ENCODE measurements around the gene HS6ST1. TPM values are rescaled to one million over a fixed set of nuclear protein-coding genes. Genes with fewer than 3 reads are reported as not detected.
"Not testable (repeated sequence)": the region's sequence is repeated elsewhere in the genome, so short reads cannot be mapped to it uniquely, and the experiment has no call there.

The HS6ST1 gene
- total RNA-seq, 1 donor, result 15.1 TPM

GRCh38 chr2:128320192-128320905, 1.7 kb upstream of the HS6ST1 start:
- H3K9me3 ChIP-seq (ENCODE audit: low read depth, low read length), result no peaks in the 10 kb centered on the region
- H3K4me1 ChIP-seq (ENCODE audit: insufficient read depth, low read length), result peaks cover 37% of the 10 kb centered on the region
- H3K4me3 ChIP-seq (ENCODE audit: low read length), result no peak overlapping the region

GRCh38 chr2:128319631-128320191, 1.0 kb upstream of the HS6ST1 start:
- Histone ChIP-seq H3K4me3 (ENCODE audit: low read length) (no peak overlapping the region), H3K4me1 (ENCODE audit: insufficient read depth, low read length) (peaks cover 37% of the 10 kb centered on the region), H3K9me3 (ENCODE audit: low read depth, low read length) (no peaks in the 10 kb centered on the region), H3K27me3 (ENCODE audit: insufficient read depth, low read length) (no peaks in the 10 kb centered on the region)

More at GRCh38 chr2:128320192-128320905, 1.7 kb upstream of the HS6ST1 start:
- H3K27me3 ChIP-seq (ENCODE audit: insufficient read depth, low read length), result no peaks in the 10 kb centered on the region

GRCh38 chr2:128318245-128318644, 423 bp downstream of the HS6ST1 start:
- H3K9me3 ChIP-seq (ENCODE audit: low read depth, low read length); H3K27me3 ChIP-seq (ENCODE audit: insufficient read depth, low read length): not testable (repeated sequence)
- Histone ChIP-seq H3K4me1 (ENCODE audit: insufficient read depth, low read length) (peaks cover 40% of the 10 kb centered on the region), H3K4me3 (ENCODE audit: low read length) (peak overlapping the region; percentile 48)

- not testable (repeated sequence) for H3K27me3 ChIP-seq (ENCODE audit: insufficient read depth, low read length); H3K9me3 ChIP-seq (ENCODE audit: low read depth, low read length)
- H3K4me1 ChIP-seq (ENCODE audit: insufficient read depth, low read length), result peaks cover 40% of the 10 kb centered on the region
- H3K4me3 ChIP-seq (ENCODE audit: low read length), result peak overlapping the region; percentile 48
Measured at GRCh38 chr2:128317899-128318225, 806 bp downstream of the HS6ST1 start.

- Histone ChIP-seq H3K4me1 (ENCODE audit: insufficient read depth, low read length) (peaks cover 40% of the 10 kb centered on the region), H3K27me3 (ENCODE audit: insufficient read depth, low read length) (no peaks in the 10 kb centered on the region), H3K9me3 (ENCODE audit: low read depth, low read length) (no peaks in the 10 kb centered on the region), H3K4me3 (ENCODE audit: low read length) (peak overlapping the region; percentile 48)
Measured at GRCh38 chr2:128317181-128317898, 1.3 kb downstream of the HS6ST1 start.

GRCh38 chr2:128316777-128317180, 1.9 kb downstream of the HS6ST1 start:
- no peaks in the 10 kb centered on the region for H3K27me3 ChIP-seq (ENCODE audit: insufficient read depth, low read length)
- H3K9me3 ChIP-seq (ENCODE audit: low read depth, low read length), result no peaks in the 10 kb centered on the region
- H3K4me1 ChIP-seq (ENCODE audit: insufficient read depth, low read length), result peaks cover 40% of the 10 kb centered on the region
- H3K4me3 ChIP-seq (ENCODE audit: low read length), result peak overlapping the region; percentile 48

GRCh38 chr2:128315829-128316776, 2.6 kb downstream of the HS6ST1 start:
- Histone ChIP-seq H3K9me3 (ENCODE audit: low read depth, low read length) (no peaks in the 10 kb centered on the region), H3K27me3 (ENCODE audit: insufficient read depth, low read length) (no peaks in the 10 kb centered on the region), H3K4me3 (ENCODE audit: low read length) (no peak overlapping the region), H3K4me1 (ENCODE audit: insufficient read depth, low read length) (peaks cover 34% of the 10 kb centered on the region)

- Histone ChIP-seq H3K9me3 (ENCODE audit: low read depth, low read length) (no peaks in the 10 kb centered on the region), H3K27me3 (ENCODE audit: insufficient read depth, low read length) (no peaks in the 10 kb centered on the region), H3K4me3 (ENCODE audit: low read length) (no peak overlapping the region), H3K4me1 (ENCODE audit: insufficient read depth, low read length) (peaks cover 33% of the 10 kb centered on the region)
Measured at GRCh38 chr2:128315122-128315828, 3.4 kb downstream of the HS6ST1 start.

- H3K9me3 ChIP-seq (ENCODE audit: low read depth, low read length), result no peaks in the 10 kb centered on the region
- no peaks in the 10 kb centered on the region for H3K27me3 ChIP-seq (ENCODE audit: insufficient read depth, low read length)
- H3K4me1 ChIP-seq (ENCODE audit: insufficient read depth, low read length), result peaks cover 33% of the 10 kb centered on the region
- no peak overlapping the region for H3K4me3 ChIP-seq (ENCODE audit: low read length)
Measured at GRCh38 chr2:128314348-128315121, 4.1 kb downstream of the HS6ST1 start.

GRCh38 chr2:128313931-128314347, 4.7 kb downstream of the HS6ST1 start:
- H3K4me1 ChIP-seq (ENCODE audit: insufficient read depth, low read length), result peaks cover 27% of the 10 kb centered on the region
- no peaks in the 10 kb centered on the region for H3K9me3 ChIP-seq (ENCODE audit: low read depth, low read length)
- no peak overlapping the region for H3K4me3 ChIP-seq (ENCODE audit: low read length)
- H3K27me3 ChIP-seq (ENCODE audit: insufficient read depth, low read length), result no peaks in the 10 kb centered on the region

GRCh38 chr2:128313091-128313836, 5.4 kb downstream of the HS6ST1 start:
- Histone ChIP-seq H3K4me3 (ENCODE audit: low read length) (no peak overlapping the region), H3K27me3 (ENCODE audit: insufficient read depth, low read length) (no peaks in the 10 kb centered on the region), H3K9me3 (ENCODE audit: low read depth, low read length) (no peaks in the 10 kb centered on the region), H3K4me1 (ENCODE audit: insufficient read depth, low read length) (peaks cover 29% of the 10 kb centered on the region)

- Histone ChIP-seq H3K4me1 (ENCODE audit: insufficient read depth, low read length) (peaks cover 28% of the 10 kb centered on the region), H3K4me3 (ENCODE audit: low read length) (no peak overlapping the region), H3K9me3 (ENCODE audit: low read depth, low read length) (no peaks in the 10 kb centered on the region), H3K27me3 (ENCODE audit: insufficient read depth, low read length) (no peaks in the 10 kb centered on the region)
Measured at GRCh38 chr2:128312411-128312810, 6.3 kb downstream of the HS6ST1 start.

GRCh38 chr2:128311755-128312341, 6.8 kb downstream of the HS6ST1 start:
- Histone ChIP-seq H3K4me1 (ENCODE audit: insufficient read depth, low read length) (peaks cover 22% of the 10 kb centered on the region), H3K9me3 (ENCODE audit: low read depth, low read length) (no peaks in the 10 kb centered on the region), H3K27me3 (ENCODE audit: insufficient read depth, low read length) (no peaks in the 10 kb centered on the region), H3K4me3 (ENCODE audit: low read length) (no peak overlapping the region)

All from mononuclear cell (primary cell).